HepG2 (cell line): ENCODE data around the gene DPP6. TPM values are rescaled to one million over a fixed set of nuclear protein-coding genes. Genes with fewer than 3 reads are reported as not detected.

Source experiments
- ATAC-seq: fragments of 200-7000 bp; cut with Tn5 transposase; 3 replicates; pipeline ENCODE4 v1.9.1; 2020; ENCODE audit warnings: mild to moderate bottlenecking, moderate library complexity
- BruUV-seq: library from RNA; stranded (reverse); fragments of 400-500 nt; replicated peaks from 2 replicates; lab custom pipeline; 2021; lab: Mats Ljungman, UMichigan
- CTCF ChIA-PET: fragments of 300-600 bp; formaldehyde crosslinking; extraction: SDS; loops from one replicate; lab custom pipeline; 2021; ENCODE audit warnings: low total read pairs, inconsistent platforms, low intra/inter-chr PET ratio; lab: Yijun Ruan, JAX
- POLR2A ChIA-PET: fragments of 350-600 bp; sonication (Branson Sonifier 250); formaldehyde crosslinking; loops from one replicate; lab custom pipeline; 2020; ENCODE audit warnings: antibody characterized with exemption, inconsistent platforms; lab: Yijun Ruan, JAX
- DNase-seq: peaks from one replicate; pipeline ENCODE4 v3.0.0-alpha.2; 2015; ENCODE audit warnings: low spot score
- FAIRE-seq: peaks from 3 replicates; lab custom pipeline; 2011; peaks lifted over from hg19 to GRCh38; lab: Jason Lieb, UNC
- H2AFZ ChIP-seq: one replicate; pipeline ENCODE4 v1.6.1; 2011; ENCODE audit warnings: low read length, inconsistent platforms
- H3K27ac ChIP-seq: fragments of 300-600 bp; 3 replicates; pipeline ENCODE4 v1.8.0; 2011; ENCODE audit warnings: mixed run types, mild to moderate bottlenecking, mixed read lengths, low read length, inconsistent platforms; ENCODE audit not compliant: insufficient read depth; ENCODE audit errors: extremely low read length
- H3K27me3 ChIP-seq, 2 experiments: fragments of 200-600 bp in 1 of 2; 2 replicates in 1 of 2; 3 replicates in 1 of 2; pipeline versions ENCODE4 v1.6.0 to v1.8.0; 2011; ENCODE audit warnings: low read length in 2 of 2, mild to moderate bottlenecking in 2 of 2, moderate library complexity in 2 of 2, inconsistent platforms in 1 of 2; ENCODE audit not compliant: insufficient read depth in 2 of 2, control insufficient read depth in 1 of 2
- H3K36me3 ChIP-seq, 2 experiments: fragments of 200-600 bp in 1 of 2; replicated peaks in 1 of 2; 2 replicates in 1 of 2; 3 replicates in 1 of 2; pipeline versions ENCODE4 v1.5.1 to v1.8.0; 2011; ENCODE audit warnings: low read length in 2 of 2, inconsistent platforms in 1 of 2; ENCODE audit not compliant: insufficient read depth in 2 of 2, control insufficient read depth in 1 of 2
- H3K4me1 ChIP-seq: 2 replicates; pipeline ENCODE4 v1.5.1; 2012; ENCODE audit warnings: low read length, inconsistent platforms; ENCODE audit not compliant: insufficient read depth
- H3K4me2 ChIP-seq: 2 replicates; pipeline ENCODE4 v1.6.0; 2011; ENCODE audit warnings: low read depth, low read length, inconsistent platforms
- H3K4me3 ChIP-seq, 3 experiments: fragments of 200-600 bp in 1 of 3; sonication (generic), shearing (Covaris generic) in 1 of 3; replicated peaks in 1 of 3; 2 replicates each; pipeline ENCODE4 v1.5.1; 2011 to 2016; ENCODE audit warnings: low read length in 3 of 3, inconsistent platforms in 2 of 3, low read depth in 2 of 3, mild to moderate bottlenecking in 2 of 3, control low read depth in 1 of 3, mixed read lengths in 1 of 3; ENCODE audit not compliant: insufficient read depth in 1 of 3
- H3K79me2 ChIP-seq: one replicate; pipeline ENCODE4 v1.6.1; 2011; ENCODE audit warnings: low read length, inconsistent platforms; ENCODE audit not compliant: insufficient read depth
- H3K9ac ChIP-seq: 2 replicates; pipeline ENCODE4 v1.6.0; 2011; ENCODE audit warnings: mild to moderate bottlenecking, low read depth, low read length, inconsistent platforms; ENCODE audit not compliant: insufficient read depth
- H3K9me3 ChIP-seq: 2 replicates; pipeline ENCODE4 v1.5.1; 2012; ENCODE audit warnings: mild to moderate bottlenecking, low read length
- H4K20me1 ChIP-seq: 2 replicates; pipeline ENCODE4 v1.6.0; 2011; ENCODE audit warnings: inconsistent platforms, mild to moderate bottlenecking, low read length, moderate library complexity; ENCODE audit not compliant: insufficient read depth
- ADNP ChIP-seq: sonication (generic); formaldehyde crosslinking; IDR thresholded peaks from 2 replicates; pipeline ENCODE4 v1.4.0; 2020; ENCODE audit warnings: missing genetic modification reagents
- ETV5 ChIP-seq: IDR thresholded peaks from 2 replicates; pipeline ENCODE4 v1.6.1; 2018; ENCODE audit warnings: missing biosample characterization, missing genetic modification reagents, inconsistent platforms, borderline replicate concordance
- FOXM1 ChIP-seq: sonication (generic); formaldehyde crosslinking; IDR thresholded peaks from 2 replicates; pipeline ENCODE4 v1.5.0; 2020; ENCODE audit warnings: missing genetic modification reagents
- HINFP ChIP-seq: sonication (generic); formaldehyde crosslinking; IDR thresholded peaks from 2 replicates; pipeline ENCODE4 v1.4.0; 2020; ENCODE audit warnings: low read depth, mild to moderate bottlenecking, missing genetic modification reagents
- HIVEP1 ChIP-seq: sonication (generic); formaldehyde crosslinking; IDR thresholded peaks from 2 replicates; pipeline ENCODE4 v1.4.0; 2020; ENCODE audit warnings: mild to moderate bottlenecking, missing genetic modification reagents
- JUN ChIP-seq: sonication (generic); formaldehyde crosslinking; IDR thresholded peaks from 2 replicates; pipeline ENCODE4 v1.4.0; 2020; ENCODE audit warnings: mild to moderate bottlenecking, missing genetic modification reagents
- KLF13 ChIP-seq: sonication (generic); formaldehyde crosslinking; IDR thresholded peaks from 2 replicates; pipeline ENCODE4 v1.4.0; 2020; ENCODE audit warnings: mild to moderate bottlenecking, missing genetic modification reagents
- MYPOP ChIP-seq: sonication (generic); formaldehyde crosslinking; IDR thresholded peaks from 2 replicates; pipeline ENCODE4 v1.8.1; 2023; ENCODE audit warnings: mild to moderate bottlenecking, moderate library complexity, missing genetic modification reagents
- REST ChIP-seq, 2 experiments: IDR thresholded peaks; 2 replicates each; pipeline ENCODE4 v1.6.1; 2011 to 2012; ENCODE audit warnings: low read length in 2 of 2, borderline replicate concordance in 1 of 2, low read depth in 1 of 2, mild to moderate bottlenecking in 1 of 2, moderate library complexity in 1 of 2
- ZNF251 ChIP-seq: sonication (generic); formaldehyde crosslinking; IDR thresholded peaks from 2 replicates; pipeline ENCODE4 v1.9.0; 2021; ENCODE audit warnings: mild to moderate bottlenecking, missing genetic modification reagents
- ZNF276 ChIP-seq: sonication (generic); formaldehyde crosslinking; IDR thresholded peaks from 2 replicates; pipeline ENCODE4 v1.4.0; 2020; ENCODE audit warnings: mild to moderate bottlenecking, low read depth, missing genetic modification reagents
- ZNF747 ChIP-seq: sonication (generic); formaldehyde crosslinking; IDR thresholded peaks from 2 replicates; pipeline ENCODE4 v1.8.1; 2023; ENCODE audit warnings: missing genetic modification reagents, mild to moderate bottlenecking, borderline replicate concordance
- ZSCAN31 ChIP-seq: sonication (generic); formaldehyde crosslinking; IDR thresholded peaks from 2 replicates; pipeline ENCODE4 v1.5.0; 2020; ENCODE audit warnings: low read depth, mild to moderate bottlenecking, missing genetic modification reagents
- WGBS: methylation state at CpG from one replicate; pipeline ENCODE4 v1.1.6; 2017; ENCODE audit warnings: low lambda C conversion rate; 5-methylcytosine and 5-hydroxymethylcytosine counted together
- in situ Hi-C: cut with HindIII; loops from 2 replicates; pipeline ENCODE4 v1.10.0; 2017; ENCODE audit warnings: low pct_unique_long_range_greater_than_20kb; ENCODE audit not compliant: extremely low pct_ligation_motif_present
- intact Hi-C: fragments of 100-400 bp; cut with micrococcal nuclease; formaldehyde crosslinking; loops from one replicate; pipeline ENCODE4 v1.10.0; 2022; ENCODE audit not compliant: unreplicated experiment
- polyA plus RNA-seq, 8 experiments: library from polyadenylated mRNA; depleted of rRNA in 3 of 8; stranded (reverse) in 7 of 8; unstranded in 1 of 8; fragments of >200 nt; fragmentation: Illumina TruSeq in 4 of 8; extraction: Trizol in 4 of 8; gene quantifications; 2 replicates each; pipeline versions ENCODE4 v1.2.1 to v1.2.3, GENCODE V29; 2011 to 2016; ENCODE audit warnings: low read depth in 4 of 8, missing spikeins in 1 of 8, mixed read lengths in 1 of 8; ENCODE audit not compliant: insufficient read depth in 1 of 8
- total RNA-seq, 5 experiments: library from RNA; depleted of rRNA; stranded (reverse); fragments of >200 nt; fragmentation: Illumina TruSeq; extraction: Trizol; gene quantifications; 2 replicates each; pipeline ENCODE4 v1.2.3, GENCODE V29; 2016; ENCODE audit warnings: low read depth in 1 of 5

DPP6 gene
- total and polyA plus RNA-seq, 2 of the 13 experiments (the other 11 are each of a cell fraction or from before 2014, with no cell fraction given): not detected

- no peak overlapping the region for H3K4me2 ChIP-seq
- peaks cover 0 to 3% of the 10 kb centered on the region in 2 experiments; a peak in 1 of 5 replicates for H3K27me3 ChIP-seq
- no peak for TF ChIP-seq HINFP (CRISPR knock-in tag)
- no peak for TF ChIP-seq ZNF747
- TF ChIP-seq KLF13: no peak
- TF ChIP-seq ZNF251: no peak
- TF ChIP-seq ETV5: no peak
- TF ChIP-seq ZSCAN31: no peak
- TF ChIP-seq ZNF276 (CRISPR knock-in tag): no peak
- TF ChIP-seq REST (IDR thresholded peaks at IDR 0.05; ENCODE audit: borderline replicate concordance in 1 of 2, low read depth in 1 of 2, low read length in 2 of 2): no peak
- no peak for TF ChIP-seq JUN
- TF ChIP-seq HIVEP1: no peak
- TF ChIP-seq MYPOP (CRISPR knock-in tag): no peak
- TF ChIP-seq FOXM1: no peak
- no peak for TF ChIP-seq ADNP (CRISPR knock-in tag)
- no peak overlapping the region for H3K4me3 ChIP-seq
- WGBS: 3% methylated on average over 5 of the region's 5 CpGs
- no peak overlapping the region for H3K27ac ChIP-seq
- ChIA-PET POLR2A (no interaction called here), CTCF (no interaction called here)
- DNase-seq (no peak), FAIRE-seq (no peak), ATAC-seq (no peak)
- no peaks in the 10 kb centered on the region for H4K20me1 ChIP-seq
- BruUV-seq: no TSS peak
- H2AFZ ChIP-seq: no peak overlapping the region
- intact Hi-C loops (no loop called here), in situ Hi-C loops (no loop called here)
- H3K4me1 ChIP-seq: no peaks in the 10 kb centered on the region
- no peaks in the 10 kb centered on the region for H3K79me2 ChIP-seq
- no peaks in the 10 kb centered on the region for H3K9me3 ChIP-seq
- H3K36me3 ChIP-seq: no peaks in the 10 kb centered on the region
- no peak overlapping the region for H3K9ac ChIP-seq
Measured at GRCh38 chr7:154475864-154476263, 423.7 kb downstream of the DPP6 start.
